NCI-H128 (cell line): ENCODE measurements around the gene MACC1.

ENCODE experiments used
- DNase-seq: peaks from one replicate; lab custom pipeline; 2025; ENCODE audit not compliant: unreplicated experiment; lab: John Stamatoyannopoulos, UW

The MACC1 gene

DNA sequence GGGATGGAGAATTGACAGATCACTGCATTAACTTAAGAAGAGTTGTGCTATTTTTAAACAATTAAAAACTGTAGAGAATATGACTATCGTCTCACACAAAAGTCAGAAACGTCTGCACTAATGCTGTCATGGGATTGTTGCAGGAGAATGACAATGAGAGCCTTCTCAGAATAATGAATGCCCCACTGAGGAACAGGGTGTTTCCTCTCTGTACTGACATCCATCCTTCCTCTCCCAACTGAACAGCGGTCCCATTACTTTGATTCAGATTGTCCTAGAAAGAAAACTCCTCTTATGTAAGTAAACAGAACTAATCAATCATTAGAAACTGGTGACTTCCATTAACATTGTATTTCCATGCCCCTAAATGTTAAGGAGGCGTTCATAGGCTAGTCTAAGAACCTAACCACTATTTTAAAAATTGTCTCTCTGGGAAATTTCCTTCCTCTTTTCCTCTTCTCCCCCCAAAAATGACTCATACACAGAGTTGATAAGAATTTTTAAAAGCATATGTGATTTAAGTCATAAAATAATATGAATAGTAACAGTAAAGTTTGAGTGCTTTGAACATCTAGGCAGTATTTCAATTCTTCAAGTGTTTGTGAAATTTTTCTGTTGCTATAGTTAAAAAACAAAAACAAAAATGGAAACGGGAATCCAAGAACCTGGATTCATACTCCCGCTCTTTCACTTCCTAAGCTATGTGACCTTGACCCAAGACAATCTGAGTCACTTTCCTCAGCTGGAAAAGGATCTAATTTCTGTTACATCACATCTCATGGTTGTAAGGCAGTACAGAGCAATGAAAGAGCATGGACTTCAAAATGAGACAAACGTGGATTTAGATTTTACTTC lies 12.7 kb upstream of the MACC1 start:
- DNase-seq, result no peak

DNA sequence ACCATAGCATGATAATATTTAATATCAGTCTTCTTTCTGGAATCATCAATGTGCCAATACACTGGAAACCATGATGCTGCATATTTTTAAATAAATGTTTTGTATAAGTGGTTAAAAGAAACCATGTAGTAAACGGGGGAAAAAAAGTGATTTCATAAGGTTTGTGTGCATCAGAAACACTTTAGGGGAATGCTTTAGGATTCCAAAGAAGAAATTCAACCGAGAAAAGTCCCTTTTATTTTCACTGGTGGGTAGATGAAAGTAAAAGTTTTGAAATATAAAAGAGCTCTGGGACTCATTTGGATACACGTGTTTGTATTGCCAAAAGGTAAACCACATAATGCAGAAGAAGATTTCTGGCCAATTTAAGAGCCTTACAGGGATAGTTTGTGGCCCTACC lies 11.9 kb upstream of the MACC1 start:
- DNase-seq, result no peak

DNA sequence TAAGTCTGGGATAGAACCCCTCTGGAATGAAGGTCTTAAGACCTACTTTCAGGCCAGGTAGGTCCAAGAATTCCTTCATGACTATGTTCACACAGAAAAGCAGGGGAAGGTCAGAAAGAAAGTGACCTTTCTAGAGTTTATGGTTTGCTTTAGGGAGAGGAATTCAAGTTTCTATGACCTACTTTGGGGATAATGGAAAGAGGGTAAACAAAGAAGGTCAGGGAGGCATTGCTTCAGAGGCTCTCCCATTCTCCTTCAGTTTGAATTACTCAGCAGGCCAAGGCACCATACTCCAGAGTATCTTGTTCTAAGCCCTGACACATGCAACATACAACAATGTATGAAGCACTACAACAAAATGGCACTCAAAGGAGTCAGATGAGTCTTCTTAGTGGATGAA lies 11.5 kb upstream of the MACC1 start:
- no peak for DNase-seq

DNA sequence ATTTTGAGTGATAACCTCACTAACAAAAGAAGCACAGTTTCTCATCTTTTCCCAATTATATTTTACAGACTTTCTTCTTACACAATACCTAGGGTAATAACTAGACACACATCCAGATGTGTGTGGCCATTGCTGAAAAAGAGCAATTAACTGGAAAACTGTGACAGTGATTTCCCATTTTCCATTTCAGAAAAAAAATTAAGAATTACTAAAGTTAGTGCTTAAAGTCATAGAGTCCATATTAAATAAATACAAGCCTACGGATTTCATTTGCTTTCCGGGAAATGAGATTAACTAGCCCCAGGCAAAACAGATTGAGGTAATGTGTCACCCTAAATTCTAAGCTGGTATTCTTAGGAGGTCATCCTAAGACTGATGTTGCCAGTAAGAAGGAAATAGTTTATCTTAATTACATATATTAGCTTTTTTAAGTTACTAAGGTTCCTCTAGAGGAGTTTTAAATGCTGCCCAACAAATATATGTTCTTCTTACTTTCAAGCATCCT lies 10.2 kb upstream of the MACC1 start:
- no peak for DNase-seq

DNA sequence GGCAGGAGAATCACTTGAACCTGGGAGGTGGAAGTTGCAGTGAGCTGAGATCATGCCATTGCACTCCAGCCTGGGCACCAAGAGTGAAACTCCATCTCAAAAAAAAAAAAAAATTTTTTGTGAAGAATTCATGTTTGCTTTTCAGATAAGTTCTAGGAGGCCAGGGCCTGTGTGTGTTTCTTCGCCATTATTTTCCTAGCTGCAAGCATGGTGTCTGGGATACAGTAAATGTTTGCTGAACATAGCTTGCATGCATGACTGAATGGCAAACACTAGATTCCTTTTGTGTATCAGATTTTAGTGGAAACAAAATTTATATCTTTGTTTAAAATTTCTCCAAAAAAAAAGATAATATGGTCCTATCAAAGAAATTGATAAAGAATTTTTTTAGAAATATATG lies 9.7 kb upstream of the MACC1 start:
- DNase-seq, result no peak

DNA sequence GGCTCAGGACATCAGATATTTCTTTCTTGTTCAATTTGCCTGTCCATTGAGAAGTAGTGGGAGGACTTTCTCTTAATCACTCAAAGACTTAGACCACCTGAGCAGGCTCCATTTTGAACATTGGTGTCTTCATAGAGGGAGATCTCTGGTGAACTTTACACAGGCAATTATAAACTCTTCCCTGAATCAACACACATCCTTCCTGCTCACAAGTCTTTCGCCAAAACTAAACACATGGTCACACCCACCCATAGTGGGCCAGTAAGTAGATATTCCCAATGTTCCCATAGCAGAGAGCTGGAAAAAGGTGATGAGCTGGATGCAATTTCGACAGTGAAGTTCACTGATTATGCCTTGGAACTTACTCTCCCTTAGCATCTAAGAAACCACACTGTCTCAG lies 8.2 kb upstream of the MACC1 start:
- no peak for DNase-seq

DNA sequence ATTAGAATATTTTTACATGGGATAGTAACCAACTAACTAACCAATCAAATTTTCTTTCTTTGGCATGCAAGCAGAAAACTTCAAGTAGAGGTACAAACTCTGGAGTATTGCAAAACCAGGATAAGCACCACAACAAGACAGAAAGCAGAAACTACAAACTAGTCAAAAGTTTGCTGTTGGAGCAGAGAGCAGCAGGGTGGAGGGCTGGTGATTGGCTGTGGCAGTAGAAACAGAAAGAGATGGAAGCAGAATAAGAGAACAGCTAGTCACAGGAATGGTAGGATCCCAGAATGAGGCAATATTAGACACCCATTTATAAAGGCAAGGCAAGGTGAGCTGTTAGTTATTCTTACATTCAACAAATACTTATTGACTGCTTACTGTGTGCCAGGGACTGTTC lies 6.8 kb upstream of the MACC1 start:
- DNase-seq, result no peak

DNA sequence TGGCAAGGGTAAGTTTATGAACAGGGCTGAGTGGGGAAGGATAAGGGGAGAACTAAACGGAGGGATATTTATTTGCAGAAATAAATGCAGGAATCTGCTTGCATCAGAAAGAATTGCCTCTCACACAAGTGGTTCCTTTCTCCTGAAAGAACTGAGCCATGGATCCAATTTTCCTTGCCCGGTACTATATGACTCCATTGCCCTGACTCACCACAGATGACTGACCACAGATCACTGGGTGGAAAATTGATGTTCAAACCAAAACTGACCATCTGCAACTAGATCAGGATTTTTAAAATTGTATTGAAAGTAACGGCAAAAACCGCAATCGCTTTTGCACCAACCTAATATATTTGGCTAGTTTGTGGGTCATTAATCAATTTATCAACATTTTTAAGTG lies 6.2 kb upstream of the MACC1 start:
- no peak for DNase-seq

DNA sequence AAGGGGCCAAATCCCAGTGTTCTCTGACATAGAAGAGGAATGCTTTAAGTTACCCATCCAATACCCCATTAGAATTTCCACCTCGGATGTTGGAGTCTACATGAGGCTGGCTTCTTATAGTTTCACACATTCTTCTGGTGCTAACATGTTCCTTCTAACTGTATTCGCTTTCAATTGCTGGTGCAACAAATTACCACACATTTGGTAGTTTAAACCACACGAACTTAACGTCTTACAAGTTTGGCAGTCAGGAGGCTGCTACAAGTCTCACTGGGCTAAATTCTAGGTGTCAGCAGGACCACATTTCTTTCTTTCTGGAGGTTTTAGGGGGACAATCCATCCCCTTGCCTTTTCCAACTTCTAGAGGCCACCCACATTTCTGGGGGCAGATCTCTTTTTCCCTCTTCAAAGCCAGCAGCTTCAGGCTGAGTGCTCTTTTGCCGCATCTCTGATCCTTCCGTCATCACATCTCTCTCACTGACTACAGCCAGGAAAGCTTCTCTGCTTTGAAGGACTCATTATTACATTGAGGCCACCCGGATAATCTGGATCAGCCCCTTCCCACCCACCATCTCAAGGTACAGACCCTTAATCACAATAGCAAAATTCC lies 5.1 kb upstream of the MACC1 start:
- no peak for DNase-seq

DNA sequence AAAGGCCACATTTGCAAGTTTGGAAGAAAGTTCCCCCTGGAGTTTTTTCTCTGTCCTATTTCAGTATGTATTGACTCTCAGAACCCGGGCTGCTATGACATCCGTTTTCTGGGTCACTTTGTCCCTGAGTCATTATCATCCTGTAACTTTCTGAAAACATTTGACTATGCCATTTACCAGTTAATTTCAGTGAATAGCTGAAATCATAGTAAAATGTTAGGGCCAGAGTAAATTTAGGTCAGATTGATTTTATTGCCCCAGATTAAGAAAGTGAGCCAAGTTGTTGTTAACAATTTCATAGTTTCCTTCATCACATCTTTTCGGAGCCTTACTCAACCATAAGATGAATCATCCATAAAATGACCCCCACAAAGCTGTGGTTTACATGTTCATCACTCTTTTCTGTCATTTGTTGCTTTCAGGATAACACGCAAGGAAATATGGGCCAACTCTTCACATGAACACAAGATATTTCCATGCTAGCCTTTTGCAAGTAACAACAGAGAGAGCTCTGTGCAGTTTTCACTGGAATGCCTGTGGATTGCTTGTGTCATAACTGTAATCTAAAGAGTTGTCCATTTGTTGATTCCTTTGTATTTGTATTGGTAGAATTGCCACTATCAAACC lies 3.9 kb upstream of the MACC1 start:
- no peak for DNase-seq

DNA sequence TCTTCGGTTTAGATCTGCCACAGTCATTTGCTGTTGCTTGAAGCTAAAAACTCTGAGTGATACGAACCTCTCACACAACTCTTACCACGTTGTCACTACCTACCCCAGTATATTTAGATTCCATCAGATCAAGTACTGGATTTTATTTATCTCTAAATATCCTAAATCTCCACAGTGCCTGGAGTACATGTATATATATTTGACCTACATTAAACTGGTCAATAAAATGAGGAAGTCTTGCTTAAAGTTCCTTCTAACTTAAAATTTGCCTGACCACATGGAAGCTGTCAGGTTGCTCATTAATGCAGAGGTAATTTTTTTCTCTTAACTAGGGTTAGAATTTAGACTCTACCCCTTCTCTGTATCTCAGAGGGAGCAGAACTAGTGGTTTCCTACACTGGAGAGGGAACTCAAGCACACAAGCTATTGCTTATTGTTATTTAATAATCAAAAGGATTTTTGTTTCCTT lies 3.1 kb upstream of the MACC1 start:
- DNase-seq, result no peak

DNA sequence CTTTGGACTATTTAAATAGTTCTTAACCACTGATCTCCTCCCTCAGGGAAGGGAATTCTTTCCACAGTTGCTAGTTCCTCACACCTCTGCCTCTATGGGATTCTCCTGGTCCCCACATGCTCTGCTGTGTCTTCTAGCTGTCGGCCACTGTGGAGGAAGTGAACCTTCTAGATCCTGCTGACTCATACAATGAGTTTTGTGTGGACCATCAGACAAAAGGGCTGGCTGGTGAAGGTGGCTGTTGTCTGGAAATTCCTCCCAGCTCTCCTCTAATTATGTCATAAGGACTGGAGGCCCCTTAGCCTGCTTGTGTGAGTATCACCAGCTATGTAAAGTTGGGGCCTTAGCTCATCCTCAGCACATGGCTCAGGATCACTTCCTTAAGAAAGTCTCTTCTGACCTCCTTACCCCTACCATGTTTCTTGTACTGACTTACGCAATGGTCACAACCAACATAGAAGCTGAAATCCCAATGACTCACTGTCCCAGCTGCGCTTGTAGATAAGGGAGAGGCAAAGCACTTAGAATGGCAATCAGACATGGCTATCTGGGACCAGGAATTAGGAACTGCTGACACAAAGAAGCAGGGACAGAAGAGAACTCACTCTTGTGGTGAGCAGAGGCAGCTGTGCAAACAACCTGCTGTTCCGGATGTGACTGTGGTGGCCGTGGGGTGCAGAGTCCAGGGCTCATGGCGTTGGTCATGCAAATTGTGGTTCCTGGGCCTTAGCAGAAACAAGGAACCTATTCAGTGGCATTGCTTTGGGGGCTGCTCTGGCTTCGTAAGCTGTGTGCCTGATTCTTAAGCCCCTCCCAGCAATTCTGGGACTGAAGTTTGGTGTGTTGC lies 2.5 kb upstream of the MACC1 start:
- no peak for DNase-seq

DNA sequence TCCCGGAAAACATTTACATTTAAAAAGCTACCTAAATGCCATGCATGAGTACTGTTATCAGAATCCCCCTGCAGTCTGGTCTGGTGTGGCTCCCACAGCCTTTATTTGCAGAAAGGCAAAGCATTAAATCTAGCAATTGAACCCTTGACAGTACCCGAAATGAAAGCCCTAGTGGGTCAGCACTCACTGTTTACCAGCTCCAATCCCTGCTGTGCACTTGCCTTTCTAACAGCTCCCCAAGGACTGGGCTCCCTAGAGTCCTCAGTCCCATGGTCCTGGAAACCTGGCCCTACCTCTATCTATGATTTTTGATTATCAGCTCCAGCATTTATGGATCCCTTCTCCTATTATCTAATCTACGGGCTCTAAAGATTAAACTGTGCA lies 1.9 kb upstream of the MACC1 start:
- DNase-seq, result no peak

DNA sequence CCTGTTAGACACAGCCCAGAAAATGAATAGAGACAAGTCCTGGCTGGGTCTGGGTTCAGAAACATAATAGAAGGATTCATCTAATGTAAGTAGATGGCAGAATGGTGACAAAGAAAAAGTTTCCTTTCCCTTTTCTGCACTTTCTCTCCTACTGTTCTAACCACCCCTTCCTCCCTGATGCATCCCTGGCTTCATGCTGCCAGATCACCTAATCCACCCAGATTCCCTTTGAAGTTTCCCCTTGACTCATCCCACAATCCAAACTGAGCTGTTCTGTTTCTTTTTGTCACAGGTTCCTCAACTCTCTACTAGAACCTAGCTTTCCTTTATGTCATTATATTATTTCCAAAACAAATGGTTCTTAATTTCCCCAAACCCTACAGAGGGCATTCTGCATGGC lies 1.1 kb upstream of the MACC1 start:
- DNase-seq, result no peak

DNA sequence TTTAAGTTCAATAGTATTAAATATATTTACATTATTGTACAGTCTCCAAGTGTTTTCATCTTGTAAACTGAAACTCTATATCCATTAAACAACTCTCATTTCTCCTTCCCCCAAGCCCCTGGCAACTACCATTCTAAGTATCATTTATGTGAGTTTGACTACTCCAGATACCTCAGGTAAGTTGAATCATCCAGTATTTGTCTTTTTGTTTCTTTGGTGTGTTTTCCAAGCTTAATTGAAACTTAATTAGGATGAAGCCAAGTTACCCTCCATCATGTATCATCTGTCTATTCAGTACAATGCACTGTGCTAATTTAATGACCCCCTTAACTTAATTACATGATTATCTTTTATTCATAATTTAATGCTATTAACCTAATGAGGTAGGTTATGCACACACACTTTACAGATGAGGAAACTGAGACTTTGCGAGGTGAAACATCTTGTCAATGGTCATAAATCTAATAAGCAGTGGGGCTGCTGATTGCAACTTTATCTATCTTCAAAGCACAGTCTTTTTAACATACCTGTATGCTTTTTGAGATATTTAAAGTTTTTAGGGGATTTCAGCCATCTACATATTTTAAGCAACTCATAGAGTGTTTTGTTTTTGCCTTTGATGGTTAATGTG lies 663 bp downstream of the MACC1 start:
- no peak for DNase-seq

DNA sequence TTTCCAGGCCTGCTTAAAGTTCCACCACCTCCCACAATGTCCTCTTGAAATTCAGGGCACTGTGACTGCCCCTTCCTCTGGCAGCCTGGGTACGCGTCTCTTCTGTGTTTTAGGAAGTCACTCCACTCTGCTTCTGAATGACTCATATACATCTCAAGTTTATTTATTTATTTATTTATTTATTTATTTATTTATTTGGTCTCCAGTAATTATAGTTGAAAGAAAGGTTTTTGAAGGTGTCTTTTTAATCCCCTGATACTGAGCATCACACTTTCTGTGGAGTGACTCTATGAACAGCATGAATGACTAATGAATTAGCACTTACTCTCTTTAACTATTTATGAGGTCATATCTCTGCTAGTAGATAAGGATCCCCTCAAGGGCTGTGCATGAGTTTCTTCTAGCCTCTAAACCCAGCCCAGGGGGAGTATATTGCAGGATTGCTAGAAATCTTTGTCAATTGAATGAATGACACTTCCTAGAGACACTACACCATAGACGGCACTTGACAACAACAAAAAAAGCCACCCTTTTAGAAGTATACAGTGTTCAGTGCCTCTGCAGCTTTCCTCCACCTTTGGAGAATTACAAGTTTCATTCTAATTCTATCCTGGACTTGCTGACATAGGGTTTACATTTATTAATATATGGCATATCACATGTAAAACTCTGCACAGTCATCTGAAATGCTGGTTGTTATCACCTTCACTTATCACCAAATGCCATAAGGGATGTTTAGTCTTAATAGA lies 2.1 kb downstream of the MACC1 start:
- no peak for DNase-seq

DNA sequence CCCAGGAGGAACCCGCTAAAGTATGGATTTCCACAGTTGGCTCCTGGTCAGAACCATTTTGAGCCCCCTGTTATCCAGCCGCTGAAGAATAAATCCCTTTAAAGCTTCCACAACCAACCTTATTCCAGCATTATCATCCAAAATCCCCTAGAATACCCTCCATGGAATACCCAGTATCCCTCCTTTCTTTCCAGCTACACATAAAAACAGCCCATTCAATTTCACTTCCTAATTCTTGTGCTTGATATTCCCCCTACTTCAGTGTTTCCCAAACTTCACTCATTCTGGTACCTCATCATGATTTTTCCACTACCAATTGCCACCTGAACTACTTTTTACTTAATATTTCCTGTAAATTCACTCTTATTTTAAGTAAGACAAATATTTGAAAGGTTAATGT lies 3.1 kb downstream of the MACC1 start:
- DNase-seq, result no peak

DNA sequence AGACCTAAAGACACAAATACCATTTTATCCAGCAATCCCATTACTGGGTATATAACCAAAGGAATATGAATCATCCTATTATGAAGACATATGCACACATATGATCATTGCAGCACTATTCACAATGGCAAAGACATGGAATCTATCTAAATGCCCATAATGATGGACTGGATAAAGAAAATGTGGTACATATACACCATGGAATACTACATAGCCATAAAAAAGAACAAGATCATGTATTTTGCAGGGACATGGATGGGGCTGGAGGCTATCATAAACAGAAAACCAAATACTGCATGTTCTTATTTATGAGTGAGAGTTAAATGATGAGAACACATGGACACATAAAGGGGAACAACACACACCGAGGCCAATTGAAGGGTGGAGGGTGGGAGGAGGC lies 3.8 kb downstream of the MACC1 start:
- DNase-seq, result no peak

DNA sequence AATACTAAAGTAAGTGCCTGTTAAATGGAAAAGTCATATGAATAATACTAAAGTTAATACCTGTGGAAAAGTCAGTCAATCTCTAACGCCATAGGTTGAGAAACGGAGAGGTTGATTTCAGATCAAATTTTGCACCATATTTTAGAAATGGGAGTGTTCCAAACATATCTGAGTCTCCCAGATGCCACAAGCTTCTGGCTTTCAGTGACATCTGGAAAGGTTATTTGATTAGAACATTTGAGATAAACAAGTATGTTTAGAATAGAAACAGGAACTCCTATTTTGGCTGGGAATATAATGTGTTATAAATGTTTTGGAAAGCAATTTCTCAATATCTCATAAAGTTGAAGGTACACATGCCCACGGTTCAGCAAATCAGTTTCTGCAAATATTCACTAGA lies 5.8 kb downstream of the MACC1 start:
- no peak for DNase-seq

DNA sequence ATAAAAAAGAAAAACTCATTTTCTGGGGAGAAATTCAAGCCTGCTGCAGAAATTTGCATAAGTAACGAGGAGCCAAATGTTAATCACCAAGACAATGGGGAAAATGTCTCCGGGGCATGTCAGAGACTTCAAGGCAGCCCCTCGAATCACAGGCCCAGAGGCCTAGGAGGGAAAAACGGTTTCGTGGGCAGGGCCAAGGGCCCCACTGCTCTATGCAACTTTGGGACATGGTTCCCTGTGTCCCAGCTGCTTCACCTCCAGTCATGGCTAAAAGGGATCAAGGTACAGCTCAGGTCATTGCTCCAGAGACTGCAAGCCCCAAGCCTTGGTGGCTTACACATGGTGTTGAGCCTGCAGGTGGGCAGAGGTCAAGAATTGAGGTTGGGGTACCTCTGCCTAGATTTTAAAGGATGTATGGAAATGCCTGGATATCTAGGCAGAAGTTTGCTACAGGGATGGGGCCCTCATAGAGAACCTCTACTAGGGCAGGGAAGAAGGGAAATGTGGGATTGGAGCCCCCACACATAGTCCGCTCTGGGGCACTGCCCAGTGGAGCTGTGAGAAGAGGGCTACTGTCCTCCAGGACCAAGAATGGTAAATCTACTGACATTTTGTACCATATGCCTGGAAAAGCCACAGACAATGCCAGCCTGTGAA lies 8.4 kb downstream of the MACC1 start:
- no peak for DNase-seq
